ENCODE data around the gene S100A1.

Gene S100A1

DNA sequence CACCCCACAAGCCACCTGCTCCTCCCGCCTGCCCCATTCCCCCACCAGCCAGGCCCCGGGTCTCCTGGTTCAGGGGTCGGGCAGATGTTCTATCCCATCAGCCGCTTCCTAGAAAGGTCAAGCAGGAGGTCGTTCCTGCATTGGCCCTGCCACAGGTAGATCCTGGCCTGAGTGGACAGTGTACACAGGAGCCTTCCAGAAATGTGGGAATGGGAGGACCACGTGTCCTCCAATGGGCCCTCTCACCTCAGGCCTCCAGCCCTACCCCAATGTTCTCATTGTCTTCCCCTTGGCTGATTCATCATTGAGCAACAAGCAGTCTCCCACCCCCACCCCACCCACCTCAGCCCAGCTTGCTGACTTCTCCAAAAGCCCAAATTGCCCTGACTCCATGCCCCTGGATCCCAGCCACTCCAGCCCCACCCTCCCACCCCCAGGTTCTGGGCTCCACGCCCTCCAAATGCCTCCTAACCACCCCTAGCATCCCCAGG, 17.4 kb upstream of the S100A1 start:
- DNase-seq: no peak

GRCh38 chr1:153611356-153611755, 16.9 kb upstream of the S100A1 start:
- no peak for DNase-seq

DNA sequence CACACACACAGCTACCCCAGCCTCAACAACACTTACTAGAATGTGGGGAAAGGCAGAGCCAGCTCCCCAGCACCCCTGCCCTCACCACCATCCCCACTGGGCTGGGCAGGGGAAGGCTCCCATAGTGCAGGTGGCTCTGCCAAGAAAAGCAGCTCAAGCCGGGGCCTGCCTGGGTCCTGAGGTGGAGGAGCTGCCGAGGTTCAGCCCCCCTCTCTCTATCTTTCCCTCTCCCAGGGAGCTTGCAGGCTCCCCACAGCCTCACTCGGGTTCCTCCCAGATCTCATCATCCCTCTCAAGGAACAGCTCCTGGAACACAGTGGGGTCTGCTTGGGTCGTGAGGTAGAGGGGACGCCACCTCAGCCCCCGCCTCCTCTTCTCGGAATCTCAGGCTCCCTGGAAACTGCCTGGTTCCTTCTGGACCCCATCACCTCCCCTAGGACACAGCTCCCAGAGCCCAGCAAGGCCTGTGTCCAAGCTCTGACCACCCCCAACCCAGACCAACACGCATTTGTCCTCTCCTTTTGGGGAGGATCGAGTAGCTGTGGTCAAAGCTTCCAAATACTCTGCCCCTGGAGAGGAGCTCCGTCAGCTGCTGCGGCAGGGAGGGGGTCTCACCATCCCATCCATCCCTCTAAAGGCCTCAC, 16.0 kb upstream of the S100A1 start:
- DNase-seq: no peak

GRCh38 chr1:153612755-153613331, 15.4 kb upstream of the S100A1 start, which contains the start of gene S100A16:
Gene S100A16, minus strand, starts transcription at chr1:153613137. Its CDS starts 4,986 bp downstream, at chr1:153608151.
- no peak for DNase-seq

DNA sequence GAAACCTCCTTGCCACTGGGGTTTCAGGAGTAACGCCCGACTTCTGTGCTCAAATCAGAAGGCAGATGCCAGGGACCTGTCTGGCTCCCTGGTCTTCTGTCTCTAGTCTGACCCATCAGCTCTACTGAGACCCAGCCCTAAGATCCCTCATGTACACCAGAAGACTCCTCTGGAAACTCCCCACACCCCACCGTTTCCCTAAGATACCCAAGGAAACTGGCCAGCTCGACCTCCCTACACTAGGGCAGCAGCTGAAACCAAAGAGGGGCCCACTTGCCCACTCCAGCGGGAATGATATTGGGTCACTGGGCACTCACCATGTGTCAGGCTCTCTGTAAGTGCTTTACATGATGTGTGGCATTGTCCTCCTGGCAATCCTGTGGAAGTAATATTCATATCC, 14.8 kb upstream of the S100A1 start:
- no peak for DNase-seq

DNA sequence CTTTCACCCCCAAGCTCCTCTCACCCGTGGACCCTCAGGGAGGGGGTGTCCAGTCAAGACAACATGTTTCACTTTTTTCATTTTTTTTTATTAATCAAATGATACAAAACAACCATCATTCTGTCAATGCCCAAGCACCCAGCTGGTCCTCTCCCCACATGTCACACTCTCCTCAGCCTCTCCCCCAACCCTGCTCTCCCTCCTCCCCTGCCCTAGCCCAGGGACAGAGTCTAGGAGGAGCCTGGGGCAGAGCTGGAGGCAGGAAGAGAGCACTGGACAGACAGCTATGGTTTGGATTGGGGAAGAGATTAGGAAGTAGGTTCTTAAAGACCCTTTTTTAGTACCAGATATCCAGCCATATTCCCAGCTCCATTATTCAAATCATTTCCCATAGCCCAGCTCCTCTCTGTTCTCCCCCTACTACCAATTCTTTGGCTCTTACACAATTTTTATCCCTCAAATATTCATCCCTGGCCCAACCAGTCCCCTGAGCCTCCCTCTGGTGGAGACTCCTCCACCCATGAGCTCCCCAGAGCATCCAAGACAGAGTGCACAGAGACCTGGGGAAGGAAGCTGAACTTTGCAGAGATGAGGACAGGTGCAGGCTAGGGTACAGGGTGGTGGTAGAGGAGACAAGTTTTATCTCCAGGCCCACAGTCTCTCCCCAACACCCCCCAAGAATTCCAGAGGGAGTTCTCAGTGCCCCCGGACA, 13.9 kb upstream of the S100A1 start:
- no peak for DNase-seq

DNA sequence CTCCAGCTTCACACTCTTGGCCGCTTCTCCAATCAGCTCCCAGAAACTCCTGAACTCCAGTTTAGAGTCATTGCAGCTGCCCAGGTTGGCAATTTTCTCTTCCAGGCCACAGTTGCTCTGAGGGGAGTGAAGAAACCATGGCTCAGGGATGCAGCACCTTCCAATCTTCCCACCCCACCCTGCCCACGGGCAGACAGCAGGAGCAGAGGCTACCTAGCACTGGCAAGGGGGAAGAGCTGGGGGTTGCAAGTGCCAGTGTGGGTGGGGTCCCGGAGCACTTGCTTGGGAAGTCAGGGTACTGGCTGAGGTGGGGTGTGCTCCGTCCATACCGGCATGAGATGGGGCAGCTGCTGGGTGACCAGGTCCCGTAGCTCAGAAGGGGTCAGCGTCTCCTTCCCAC, 13.3 kb upstream of the S100A1 start:
- DNase-seq: no peak

DNA sequence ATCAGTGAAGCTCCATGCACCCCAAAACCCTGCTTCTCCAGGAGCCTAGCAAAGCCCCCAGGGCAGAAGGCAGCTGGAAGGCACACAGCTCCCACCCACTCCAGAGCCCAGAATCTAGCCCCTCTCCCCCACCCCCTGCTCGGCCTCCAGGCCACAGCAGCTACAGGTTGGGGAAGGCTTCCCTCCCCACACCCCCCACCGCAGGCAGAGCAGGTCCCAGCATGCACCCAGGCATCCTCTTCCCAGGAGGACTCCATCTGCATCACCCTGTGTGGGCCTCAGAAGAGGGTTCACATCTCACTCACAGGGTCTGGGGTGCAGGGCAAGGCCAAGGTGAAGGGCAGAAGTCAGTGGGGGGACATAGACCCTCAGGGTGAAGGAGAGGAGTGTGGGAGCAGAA, 12.8 kb upstream of the S100A1 start:
- no peak for DNase-seq

- DNase-seq: no peak
These were observed 11.9 kb upstream of the S100A1 start, which contains the start of gene S100A14 for GRCh38 chr1:153616144-153616916. Gene S100A14, minus strand, starts transcription at chr1:153616325. Its CDS starts 467 bp downstream, at chr1:153615858.

- no peak for DNase-seq
These were observed 11.3 kb upstream of the S100A1 start for GRCh38 chr1:153616917-153617311.

GRCh38 chr1:153617663-153618062, 10.6 kb upstream of the S100A1 start:
- peak; percentile 59 for DNase-seq

DNA sequence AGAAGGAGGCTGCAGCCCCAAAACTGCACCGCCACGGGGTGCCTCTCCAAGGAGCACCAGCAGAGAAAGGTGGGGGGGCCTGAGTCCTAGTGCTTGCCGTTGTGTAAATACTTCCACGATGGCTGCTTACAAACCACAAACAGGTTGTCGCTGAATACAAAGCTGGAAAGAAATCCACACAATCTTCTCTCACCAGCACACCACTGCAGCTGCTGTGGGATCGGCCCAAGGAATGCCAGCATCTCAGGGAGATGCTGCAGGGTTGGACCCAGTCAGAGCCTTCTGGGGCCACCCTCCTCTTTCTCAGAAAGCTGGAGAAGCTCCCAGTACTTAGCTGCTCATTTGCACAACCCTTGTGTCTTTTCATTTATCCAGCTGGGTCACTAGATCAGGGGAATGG, 9.1 kb upstream of the S100A1 start:
- DNase-seq: no peak

- DNase-seq: no peak
These were observed 5.1 kb upstream of the S100A1 start for GRCh38 chr1:153623101-153623500.

DNA sequence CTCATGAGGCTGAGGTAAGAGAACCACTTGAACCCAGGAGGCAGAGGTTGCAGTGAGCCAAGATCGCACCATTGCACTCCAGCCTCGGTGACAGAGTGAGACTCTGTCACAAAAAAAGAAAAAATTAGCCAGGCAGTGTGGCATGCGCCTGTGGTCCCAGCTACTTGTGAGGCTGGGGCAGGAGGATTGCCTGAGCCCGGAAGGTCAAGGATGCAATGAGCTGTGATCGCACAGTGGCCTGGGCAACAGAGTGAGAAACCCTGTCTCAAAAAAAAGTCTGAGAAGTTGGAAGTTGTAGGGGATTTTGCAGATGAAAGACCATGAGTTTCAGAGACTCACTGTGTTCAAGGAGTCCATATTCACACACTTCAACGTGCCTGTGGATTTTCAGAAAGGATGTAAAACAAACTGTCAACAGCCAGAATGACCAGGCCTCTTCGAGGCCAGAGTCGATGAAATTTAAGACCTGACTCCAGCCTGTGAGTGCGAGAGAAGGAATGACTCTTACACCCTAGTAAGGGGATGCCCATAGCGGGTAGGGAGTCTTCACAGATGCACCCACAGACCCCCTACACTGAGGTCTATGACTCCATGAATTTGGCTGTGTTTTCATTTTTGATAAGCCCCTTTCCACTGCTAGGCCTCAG, 3.1 kb upstream of the S100A1 start:
- DNase-seq: no peak

DNA sequence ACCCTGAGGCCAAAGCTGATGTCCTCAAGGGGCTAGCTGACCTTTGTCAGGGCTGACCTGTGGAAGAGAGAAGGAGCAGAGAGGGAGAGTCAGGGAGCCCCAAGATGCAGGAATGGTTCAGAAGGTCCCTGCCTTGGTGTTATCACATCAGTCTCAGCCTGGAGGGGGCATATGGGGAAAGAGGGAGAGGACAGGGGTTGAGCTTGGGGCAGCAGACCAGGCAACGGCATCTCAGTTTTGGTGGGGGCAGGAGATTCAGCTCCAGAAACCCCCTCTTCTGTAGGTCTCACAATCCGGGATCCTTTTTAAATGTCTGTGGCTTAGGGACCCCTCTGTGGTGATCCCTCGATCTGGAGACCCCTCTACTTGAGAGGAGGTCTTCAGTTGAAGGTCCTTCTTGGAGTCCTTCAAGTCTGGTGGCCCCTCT, 1.7 kb upstream of the S100A1 start:
- no peak for DNase-seq

DNA sequence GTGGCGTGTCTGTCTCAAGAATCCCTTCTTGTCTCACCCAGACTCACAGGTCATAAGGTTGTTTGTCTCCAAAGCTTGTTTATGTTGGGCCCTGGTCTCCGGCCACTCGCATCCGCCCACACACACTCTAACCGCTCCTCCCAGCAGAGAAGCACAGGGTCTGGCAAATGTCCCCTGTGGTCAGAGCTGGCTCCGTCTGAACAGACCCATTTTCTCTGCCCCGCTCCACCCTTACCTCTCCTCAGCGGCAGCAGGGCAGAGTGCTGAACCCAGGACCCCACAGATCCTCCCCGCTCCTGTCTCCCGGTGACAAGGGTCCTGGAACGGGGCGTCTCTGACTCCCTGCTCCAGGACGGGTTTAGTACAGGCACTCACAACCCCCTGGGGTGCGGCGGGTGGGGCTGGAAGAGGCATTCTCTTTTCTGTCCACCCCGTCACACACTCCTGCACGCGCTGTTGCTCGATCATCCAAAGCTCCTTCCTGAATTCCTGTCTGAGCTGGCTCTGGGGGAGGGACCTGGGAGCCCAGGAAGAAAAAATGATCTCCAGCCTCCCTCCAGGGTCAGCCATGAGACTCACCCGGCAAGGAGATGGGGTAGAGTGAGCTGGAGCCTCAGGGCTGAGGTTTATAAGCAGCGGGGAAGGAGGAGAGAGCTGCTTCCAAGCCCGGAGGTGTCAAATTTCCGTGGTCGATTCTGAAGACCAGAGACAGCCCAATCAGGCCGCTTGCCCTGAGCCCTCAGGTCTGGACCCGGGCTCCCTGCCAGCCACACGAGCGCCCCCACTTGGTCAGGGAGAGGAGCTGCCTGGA, 1.1 kb upstream of the S100A1 start, which contains the start of gene S100A13:
S100A13 (minus strand) TSS at position 602 of the 811 bp plus-strand sequence. CDS start 1,033 bp downstream, outside the sequence.
- no peak for DNase-seq

DNA sequence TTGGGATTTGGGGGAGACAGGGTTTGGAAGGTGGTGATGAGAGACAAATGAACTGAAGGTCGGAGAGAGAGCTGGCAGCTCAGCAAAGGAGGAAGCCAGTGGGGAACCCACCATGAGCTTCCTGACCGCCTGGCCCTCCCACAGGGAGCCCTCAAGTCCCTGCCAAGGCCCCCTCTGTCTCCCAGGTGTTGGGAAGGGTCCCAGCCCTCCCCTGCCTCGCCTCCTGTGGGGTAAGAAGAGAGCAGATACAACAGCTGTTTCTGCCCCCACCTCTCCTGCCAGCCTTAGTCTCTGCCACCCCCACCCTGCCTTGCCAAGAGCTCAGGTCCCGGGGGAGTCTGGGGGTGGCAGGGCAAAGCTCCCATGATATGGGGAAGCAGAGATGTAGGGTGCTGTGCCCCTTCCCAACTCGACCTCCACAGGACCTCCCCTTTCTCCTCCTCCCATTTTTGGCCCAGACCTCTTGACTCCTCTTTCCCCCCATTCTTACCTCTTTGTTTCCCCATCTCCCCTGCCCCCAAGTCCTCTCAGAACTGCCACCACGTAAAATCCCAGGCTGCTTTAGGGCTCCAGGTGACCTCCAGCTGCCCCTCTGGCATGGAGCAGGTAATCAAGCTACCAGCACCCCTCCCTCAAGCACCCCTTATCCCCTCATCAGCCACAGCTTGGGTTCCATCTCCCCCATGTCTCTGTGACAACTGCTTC, 556 bp downstream of the S100A1 start:
- DNase-seq: no peak

- no peak for DNase-seq
These were observed 1.1 kb downstream of the S100A1 start for GRCh38 chr1:153629343-153629665.

GRCh38 chr1:153629971-153630370, 1.7 kb downstream of the S100A1 start:
- no peak for DNase-seq

GRCh38 chr1:153630384-153630783, 2.1 kb downstream of the S100A1 start:
- no peak for DNase-seq
